SK-N-MC (cell line): ENCODE measurements around the gene PLCB3.

ENCODE experiments used
- EZH2 ChIP-seq: fragments of 200-600 bp; sonication (generic); IDR thresholded peaks from one replicate; pipeline ENCODE4 v1.6.1; 2017; ENCODE audit warnings: antibody characterized with exemption
- POLR2AphosphoS5 ChIP-seq: IDR thresholded peaks from 2 replicates; pipeline ENCODE4 v1.6.1; 2012; ENCODE audit warnings: mild to moderate bottlenecking, low read depth, low read length, borderline replicate concordance

DNA sequence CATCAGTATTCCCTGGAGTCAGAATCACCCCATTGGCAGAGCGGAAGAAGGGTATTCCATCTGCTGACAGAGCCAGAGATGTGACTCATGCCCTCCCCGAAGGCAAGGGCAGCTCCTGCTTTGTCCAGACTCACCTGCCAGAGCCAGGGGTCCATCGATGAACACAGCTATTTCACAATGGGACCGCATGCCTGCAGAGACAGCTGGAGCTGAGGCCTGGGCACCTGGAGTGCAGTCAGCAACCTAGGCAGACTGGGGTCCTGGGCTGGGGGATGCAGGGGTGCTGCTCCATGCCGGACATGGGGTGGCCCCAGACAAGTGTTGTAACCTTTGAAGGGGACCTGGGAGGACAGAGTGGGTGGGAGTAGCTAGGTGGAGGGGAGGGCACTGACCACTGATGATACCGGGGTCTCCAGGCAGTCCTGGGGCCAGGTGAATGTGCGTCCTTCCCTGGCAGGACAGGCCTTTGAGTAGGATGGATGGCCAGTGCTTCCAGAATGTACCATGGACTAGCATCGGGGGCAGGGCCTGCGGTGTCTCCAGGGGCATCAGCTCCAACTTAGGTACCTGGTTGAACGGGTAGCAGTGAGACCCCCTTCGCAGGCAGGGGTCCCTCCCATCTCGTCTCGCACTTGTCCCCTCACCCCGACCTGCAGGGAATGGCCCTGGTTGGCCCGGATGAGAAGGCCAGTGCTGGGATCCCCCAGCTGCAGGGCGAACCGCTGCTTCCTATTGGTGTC is 27.0 kb upstream of the PLCB3 start:
- no peak for TF ChIP-seq EZH2
- no peak for TF ChIP-seq POLR2AphosphoS5
